Skeletal muscle satellite cell (primary cell): ENCODE data around the gene IL22.

Experiments
- H3K27me3 ChIP-seq: 2 replicates; pipeline ENCODE4 v1.7.0; 2013; ENCODE audit warnings: low read length; ENCODE audit not compliant: control insufficient read depth, insufficient read depth
- H3K36me3 ChIP-seq: 2 replicates; pipeline ENCODE4 v1.7.0; 2013; ENCODE audit warnings: mild to moderate bottlenecking, control low read depth, low read length; ENCODE audit not compliant: insufficient read depth
- H3K4me1 ChIP-seq: 2 replicates; pipeline ENCODE4 v1.7.0; 2013; ENCODE audit warnings: low read length; ENCODE audit not compliant: control insufficient read depth, insufficient read depth
- H3K4me2 ChIP-seq: 2 replicates; pipeline ENCODE4 v1.7.0; 2013; ENCODE audit warnings: mild to moderate bottlenecking, low read length
- H3K4me3 ChIP-seq: 2 replicates; pipeline ENCODE4 v1.7.0; 2013; ENCODE audit warnings: low read length
- H3K9ac ChIP-seq: 2 replicates; pipeline ENCODE4 v1.7.0; 2013; ENCODE audit warnings: mild to moderate bottlenecking, low read depth, low read length, moderate library complexity
- H3K9me3 ChIP-seq: replicated peaks from 2 replicates; pipeline ENCODE4 v1.7.0; 2013; ENCODE audit warnings: mild to moderate bottlenecking, control low read depth, low read length

IL22 gene

DNA sequence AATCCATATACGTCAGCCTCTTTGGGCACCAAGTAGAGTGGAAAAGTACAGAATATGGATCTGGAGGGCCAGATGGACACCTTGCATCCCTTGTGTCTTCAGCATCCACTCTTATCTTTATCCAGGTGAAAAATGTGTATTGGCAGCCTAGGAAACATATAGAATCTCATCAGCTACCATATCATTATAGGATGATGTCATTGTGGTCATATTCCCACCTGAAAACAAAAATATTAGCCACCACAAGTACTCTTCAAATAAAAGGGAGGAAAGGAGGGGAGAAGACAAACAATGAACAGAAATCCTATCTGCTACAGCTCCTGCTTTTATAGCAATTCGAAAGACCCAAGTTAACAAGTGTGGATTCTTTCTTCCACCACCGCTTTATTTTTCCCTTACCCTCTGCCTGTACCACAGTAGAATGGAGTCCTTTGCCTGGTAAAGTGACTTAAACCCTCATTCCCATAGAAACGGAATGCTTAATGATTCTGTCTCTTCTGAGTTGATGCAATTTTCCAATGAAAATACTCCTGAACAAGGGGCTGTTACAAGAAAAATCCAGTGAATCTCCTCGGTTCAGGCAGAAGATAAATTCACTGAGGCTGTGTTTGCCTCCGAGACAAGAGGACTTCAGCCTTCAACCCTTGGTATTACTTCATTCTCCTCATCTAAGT, 14.0 kb downstream of the IL22 start:
- H3K4me3 ChIP-seq = no peak overlapping the region
- no peak overlapping the region for H3K4me2 ChIP-seq
- H3K4me1 ChIP-seq = peaks cover 32% of the 10 kb centered on the region
- no peaks in the 10 kb centered on the region for H3K9me3 ChIP-seq
- H3K9ac ChIP-seq = peak overlapping the region; percentile 6
- H3K36me3 ChIP-seq = no peaks in the 10 kb centered on the region
- H3K27me3 ChIP-seq = no peaks in the 10 kb centered on the region

DNA sequence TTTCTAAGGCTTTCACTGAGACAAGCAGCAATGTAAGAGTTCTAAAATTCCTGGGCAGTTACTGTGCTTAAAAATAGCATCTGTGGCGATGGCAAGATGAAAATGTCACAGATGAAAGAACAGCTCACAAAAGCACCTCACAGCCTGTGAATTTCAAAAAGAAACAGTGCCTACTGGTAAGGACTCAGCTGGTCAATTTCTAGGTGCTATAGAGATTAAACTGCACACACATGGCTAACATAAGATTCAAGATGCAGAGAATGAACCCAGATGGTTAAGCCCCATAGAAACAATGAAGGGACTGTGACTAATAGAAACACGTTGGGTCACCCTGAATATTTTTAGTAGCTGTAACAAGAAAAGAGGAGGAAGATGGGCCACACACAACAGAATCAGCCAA, 15.8 kb downstream of the IL22 start:
- Histone ChIP-seq H3K9ac (no peak overlapping the region), H3K4me2 (peak overlapping the region; percentile 80), H3K36me3 (no peaks in the 10 kb centered on the region), H3K9me3 (no peaks in the 10 kb centered on the region), H3K4me3 (no peak overlapping the region), H3K27me3 (no peaks in the 10 kb centered on the region), H3K4me1 (peaks cover 32% of the 10 kb centered on the region)

DNA sequence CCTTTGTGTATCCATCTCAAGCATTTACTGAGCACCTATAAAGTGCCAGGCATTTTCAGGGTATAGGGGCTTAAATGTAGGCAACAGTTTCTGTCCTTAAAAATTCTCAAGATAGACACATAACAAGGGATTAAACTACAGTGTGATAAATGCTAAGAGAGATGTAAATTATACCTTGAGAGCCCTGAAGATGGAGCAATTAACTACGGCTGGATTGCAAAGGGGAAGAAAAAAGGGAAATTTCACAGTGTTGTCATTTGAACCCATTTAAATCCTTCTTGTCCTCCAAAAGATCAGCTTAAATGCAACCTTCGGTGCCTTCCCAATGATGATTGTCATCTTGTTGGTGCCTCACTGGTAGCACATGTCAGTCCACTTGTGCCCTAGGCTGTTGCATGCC, 16.3 kb downstream of the IL22 start:
- H3K4me3 ChIP-seq = peak overlapping the region; percentile 58
- H3K4me2 ChIP-seq = peak overlapping the region; percentile 80
- H3K9me3 ChIP-seq = no peaks in the 10 kb centered on the region
- H3K36me3 ChIP-seq = no peaks in the 10 kb centered on the region
- peak overlapping the region; percentile 2 for H3K9ac ChIP-seq
- no peaks in the 10 kb centered on the region for H3K27me3 ChIP-seq
- H3K4me1 ChIP-seq = peaks cover 32% of the 10 kb centered on the region

DNA sequence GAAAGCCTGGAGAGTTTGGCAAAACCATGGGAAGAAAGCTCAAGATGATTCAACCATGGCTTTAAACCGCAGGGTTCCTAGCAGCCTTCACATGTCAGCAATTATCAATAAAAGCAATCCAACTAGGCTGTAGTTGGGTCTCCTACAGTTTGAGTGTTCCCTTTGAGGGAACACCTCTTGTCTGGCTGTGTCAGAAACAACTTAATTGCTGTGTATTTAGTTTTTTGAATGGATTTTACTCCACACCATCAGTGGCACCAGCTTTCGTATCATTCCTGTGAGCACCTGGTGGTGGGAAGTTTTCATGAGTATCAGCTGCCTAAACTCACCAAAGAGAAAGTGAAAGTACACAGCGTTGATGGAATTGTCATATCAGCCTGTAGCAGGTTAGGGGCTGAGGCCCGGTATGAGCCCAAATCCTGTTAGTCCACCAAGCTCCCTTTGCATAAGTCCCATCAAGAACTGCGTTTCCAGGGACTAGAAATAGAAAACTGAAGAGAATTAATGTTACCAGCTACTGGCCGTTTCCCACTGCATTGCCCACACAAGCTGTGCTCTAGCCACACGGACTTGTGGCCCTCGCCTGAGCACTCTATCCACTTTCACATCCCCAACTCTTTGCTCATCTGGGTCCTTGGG, 16.9 kb downstream of the IL22 start:
- no peaks in the 10 kb centered on the region for H3K27me3 ChIP-seq
- no peaks in the 10 kb centered on the region for H3K9me3 ChIP-seq
- peak overlapping the region; percentile 58 for H3K4me3 ChIP-seq
- peak overlapping the region; percentile 2 for H3K9ac ChIP-seq
- H3K36me3 ChIP-seq = no peaks in the 10 kb centered on the region
- H3K4me1 ChIP-seq = peaks cover 32% of the 10 kb centered on the region
- peak overlapping the region; percentile 80 for H3K4me2 ChIP-seq

DNA sequence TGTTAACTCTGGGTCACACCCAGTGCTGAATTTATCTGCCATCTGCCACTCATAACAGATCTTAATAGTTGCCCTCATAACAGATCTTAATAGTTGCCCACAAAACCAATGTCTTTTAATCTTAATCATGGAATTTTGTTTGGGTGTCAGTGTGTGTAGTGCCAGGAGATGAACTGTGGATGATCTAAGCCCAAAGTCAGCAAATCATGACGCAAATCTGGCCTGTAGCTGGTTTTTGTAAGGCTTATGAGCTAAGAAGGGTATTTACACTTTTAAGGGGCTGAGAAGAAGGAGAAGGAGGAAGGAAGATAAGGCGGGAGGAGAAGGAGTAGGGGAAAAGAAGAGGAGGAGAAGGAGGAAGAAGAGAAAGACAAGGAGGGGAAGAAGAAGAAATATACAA, 17.8 kb downstream of the IL22 start:
- Histone ChIP-seq H3K4me1 (peaks cover 27% of the 10 kb centered on the region), H3K9ac (no peak overlapping the region), H3K9me3 (no peaks in the 10 kb centered on the region), H3K27me3 (no peaks in the 10 kb centered on the region), H3K4me3 (no peak overlapping the region), H3K36me3 (no peaks in the 10 kb centered on the region), H3K4me2 (no peak overlapping the region)

DNA sequence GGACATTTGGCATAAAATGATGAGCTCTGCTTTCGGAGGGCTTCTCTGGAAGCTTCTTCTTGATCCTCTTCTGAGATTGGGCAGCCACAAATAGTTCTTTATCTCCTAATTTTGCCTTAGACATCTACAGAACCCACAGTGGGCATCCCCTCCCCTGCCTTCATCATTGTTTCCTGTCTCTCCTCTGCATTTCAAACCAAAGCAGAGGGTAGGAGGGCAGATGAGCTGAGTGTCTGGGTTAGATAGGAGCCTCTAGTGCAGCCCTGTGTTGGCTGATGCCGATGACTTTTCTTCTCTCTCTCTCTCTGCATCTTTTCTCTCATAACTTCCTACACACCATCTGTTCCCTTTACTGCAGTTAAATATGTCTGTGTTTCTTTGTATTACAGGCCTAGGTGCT, 19.3 kb downstream of the IL22 start:
- Histone ChIP-seq H3K4me1 (peaks cover 14% of the 10 kb centered on the region), H3K4me3 (no peak overlapping the region), H3K9me3 (no peaks in the 10 kb centered on the region), H3K4me2 (no peak overlapping the region), H3K9ac (no peak overlapping the region), H3K36me3 (no peaks in the 10 kb centered on the region), H3K27me3 (no peaks in the 10 kb centered on the region)

DNA sequence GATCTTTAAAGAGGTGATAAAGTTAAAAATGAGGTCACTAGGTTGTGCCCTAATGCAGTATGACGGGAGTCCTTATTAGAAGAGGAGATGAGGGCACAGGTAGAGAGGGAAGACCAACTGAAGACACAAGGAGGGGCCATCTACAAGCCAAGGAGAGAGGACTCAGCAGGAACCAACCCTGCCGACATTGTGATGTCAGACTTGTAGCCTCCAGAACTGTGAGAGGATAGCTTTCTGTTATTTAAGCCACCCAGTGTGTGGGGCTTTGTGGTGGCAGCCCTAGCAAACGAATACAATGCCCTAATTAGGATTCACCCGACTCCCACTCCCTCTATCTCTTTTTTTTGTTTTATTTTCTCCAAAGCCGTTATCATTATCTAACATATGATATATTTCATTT, 19.9 kb downstream of the IL22 start:
- H3K27me3 ChIP-seq = no peaks in the 10 kb centered on the region

DNA sequence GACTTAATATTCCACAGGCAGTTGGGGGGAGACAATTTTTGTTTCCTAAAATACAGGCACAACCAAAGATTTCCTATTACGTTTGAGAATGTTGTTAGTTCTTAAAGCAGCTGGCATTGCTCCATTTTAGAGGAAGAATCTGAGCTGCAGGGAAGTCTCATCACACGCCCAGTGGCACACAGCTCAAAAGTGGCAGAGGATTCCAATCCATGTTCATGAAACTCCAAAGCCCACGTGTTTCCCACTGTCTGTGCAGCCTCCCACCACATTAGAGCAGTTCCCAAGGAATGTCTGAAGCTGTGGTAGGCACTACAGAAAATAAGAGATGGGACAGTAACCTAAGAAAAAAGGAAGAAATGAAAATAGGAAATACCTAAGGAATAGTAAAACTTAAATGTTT, 21.7 kb downstream of the IL22 start:
- no peaks in the 10 kb centered on the region for H3K36me3 ChIP-seq
- H3K9me3 ChIP-seq = no peaks in the 10 kb centered on the region
- H3K9ac ChIP-seq = no peak overlapping the region
- peaks cover 3% of the 10 kb centered on the region for H3K4me1 ChIP-seq
- H3K4me2 ChIP-seq = no peak overlapping the region
- H3K4me3 ChIP-seq = no peak overlapping the region
- H3K27me3 ChIP-seq = no peaks in the 10 kb centered on the region

More for the DNA sequence above, 19.9 kb downstream of the IL22 start:
- no peaks in the 10 kb centered on the region for H3K9me3 ChIP-seq
- H3K4me2 ChIP-seq = no peak overlapping the region
- H3K9ac ChIP-seq = no peak overlapping the region
- no peak overlapping the region for H3K4me3 ChIP-seq
- peaks cover 14% of the 10 kb centered on the region for H3K4me1 ChIP-seq
- no peaks in the 10 kb centered on the region for H3K36me3 ChIP-seq

DNA sequence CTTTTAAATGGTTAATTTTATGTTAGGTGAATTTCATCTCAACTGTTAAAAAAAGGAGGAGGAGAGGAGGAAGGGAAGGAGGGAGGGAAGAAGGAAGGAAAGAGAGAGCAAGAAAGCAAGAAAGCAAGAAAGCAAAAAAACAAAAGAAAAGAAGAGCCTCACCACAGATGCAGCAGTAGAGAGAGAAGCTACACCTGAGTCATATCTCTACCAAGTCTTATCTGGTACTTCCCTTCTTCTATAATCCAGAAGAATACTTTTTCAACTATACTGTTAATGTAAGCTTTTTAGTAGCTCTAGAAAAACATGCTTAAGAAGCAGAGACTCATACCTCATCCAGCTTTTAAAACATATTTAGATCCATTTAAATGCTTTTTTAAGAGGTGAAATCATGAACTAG, 22.2 kb downstream of the IL22 start:
- Histone ChIP-seq H3K4me2 (no peak overlapping the region), H3K4me1 (no peaks in the 10 kb centered on the region), H3K9ac (no peak overlapping the region), H3K36me3 (no peaks in the 10 kb centered on the region), H3K4me3 (no peak overlapping the region), H3K9me3 (no peaks in the 10 kb centered on the region), H3K27me3 (no peaks in the 10 kb centered on the region)

DNA sequence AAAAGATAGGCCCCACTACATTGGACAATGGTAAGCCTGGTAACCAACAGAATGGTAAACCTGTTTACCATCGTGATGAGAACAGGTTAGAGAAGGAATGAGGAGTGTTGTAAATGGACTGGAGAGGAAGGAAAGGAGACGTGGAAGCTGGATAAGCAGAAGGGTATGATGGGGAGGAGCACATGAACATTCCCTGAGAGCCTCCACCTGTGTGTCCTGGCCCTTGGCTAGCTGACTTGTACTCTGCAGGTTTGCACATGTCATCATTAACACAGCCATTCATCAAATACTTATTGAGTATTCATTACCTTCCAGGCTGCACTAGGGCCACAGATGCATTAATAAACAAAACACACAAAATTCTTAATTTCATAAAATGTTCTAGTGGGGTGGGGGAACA, 23.4 kb downstream of the IL22 start:
- H3K36me3 ChIP-seq = no peaks in the 10 kb centered on the region
- no peaks in the 10 kb centered on the region for H3K9me3 ChIP-seq
- H3K4me3 ChIP-seq = no peak overlapping the region
- no peak overlapping the region for H3K9ac ChIP-seq
- H3K4me1 ChIP-seq = peaks cover 9% of the 10 kb centered on the region
- no peak overlapping the region for H3K4me2 ChIP-seq
- no peaks in the 10 kb centered on the region for H3K27me3 ChIP-seq

DNA sequence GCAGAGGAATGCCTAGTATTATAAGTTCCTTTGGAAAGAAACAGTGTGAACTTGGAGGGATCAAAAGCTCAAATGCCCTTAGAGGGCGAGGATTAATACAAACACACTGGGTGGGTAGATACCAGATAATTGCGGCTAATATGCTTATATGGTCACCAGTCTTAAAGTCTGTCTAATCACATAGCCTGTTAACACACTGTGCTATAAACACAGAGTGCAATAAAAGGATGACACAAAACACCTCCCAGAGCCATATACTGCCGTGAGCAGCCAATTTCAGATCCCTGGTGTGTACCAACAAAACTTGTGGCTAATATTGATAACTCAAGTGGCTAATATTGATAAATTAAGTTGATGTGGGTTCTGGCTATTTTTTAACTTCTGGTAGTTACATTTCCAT, 26.0 kb downstream of the IL22 start:
- Histone ChIP-seq H3K9me3 (no peaks in the 10 kb centered on the region), H3K9ac (no peak overlapping the region), H3K4me3 (no peak overlapping the region), H3K36me3 (no peaks in the 10 kb centered on the region), H3K4me2 (no peak overlapping the region), H3K27me3 (no peaks in the 10 kb centered on the region), H3K4me1 (peaks cover 24% of the 10 kb centered on the region)
